ENCODE data around the gene NECTIN1.

The NECTIN1 gene

DNA sequence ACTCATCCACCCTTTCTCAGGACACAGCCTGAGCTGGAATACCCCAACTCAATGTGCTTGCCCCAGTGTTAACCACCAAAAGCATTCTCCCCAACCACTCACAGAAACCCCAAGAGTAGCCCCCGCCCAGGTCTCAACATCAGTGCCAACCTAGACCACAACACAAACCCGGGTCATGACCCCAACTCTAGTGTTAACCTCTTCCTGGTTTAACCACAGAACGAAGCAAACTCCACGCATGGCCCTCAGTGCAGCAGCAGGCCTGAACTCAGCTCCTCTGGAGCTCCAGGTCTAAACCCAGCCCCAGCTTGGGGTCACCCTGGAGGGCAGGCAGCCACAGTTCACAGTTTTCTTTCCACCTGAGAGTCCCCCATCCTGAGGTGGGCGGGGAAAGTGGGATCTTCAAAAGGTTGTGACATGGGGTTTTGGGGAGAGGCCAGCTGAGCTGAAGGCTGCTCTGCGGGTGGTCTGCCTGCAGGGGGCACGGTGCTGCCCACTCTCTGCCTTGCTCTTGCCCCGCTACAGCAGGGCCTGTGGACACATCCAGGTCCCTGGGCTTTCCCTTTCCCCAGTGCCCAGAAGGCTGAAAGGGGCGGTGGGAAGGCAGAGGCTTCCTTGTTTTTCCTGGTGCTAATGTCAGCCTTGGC is 37.9 kb downstream of the NECTIN1 start:
- peak; percentile 36 for DNase-seq

DNA sequence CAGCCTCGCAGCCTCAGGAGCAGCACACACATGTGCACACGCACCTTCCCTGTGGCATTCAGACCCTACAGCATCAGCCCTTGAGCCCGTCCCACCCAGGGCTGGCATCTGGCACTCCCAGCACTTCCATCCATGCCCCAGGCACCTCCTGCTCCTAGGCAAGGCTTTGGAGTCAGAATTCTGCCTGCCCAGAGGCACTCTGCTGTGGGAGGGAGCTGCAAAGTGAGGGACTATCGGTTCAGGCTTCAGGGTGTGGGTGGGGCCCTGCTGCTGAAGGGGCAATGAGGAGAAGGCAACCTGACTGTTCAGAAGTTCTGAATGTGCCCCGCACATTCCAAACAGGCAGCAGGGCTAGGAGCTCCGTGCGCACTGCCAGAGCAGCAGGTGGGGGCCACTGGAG is 39.7 kb downstream of the NECTIN1 start:
- no peak for DNase-seq

DNA sequence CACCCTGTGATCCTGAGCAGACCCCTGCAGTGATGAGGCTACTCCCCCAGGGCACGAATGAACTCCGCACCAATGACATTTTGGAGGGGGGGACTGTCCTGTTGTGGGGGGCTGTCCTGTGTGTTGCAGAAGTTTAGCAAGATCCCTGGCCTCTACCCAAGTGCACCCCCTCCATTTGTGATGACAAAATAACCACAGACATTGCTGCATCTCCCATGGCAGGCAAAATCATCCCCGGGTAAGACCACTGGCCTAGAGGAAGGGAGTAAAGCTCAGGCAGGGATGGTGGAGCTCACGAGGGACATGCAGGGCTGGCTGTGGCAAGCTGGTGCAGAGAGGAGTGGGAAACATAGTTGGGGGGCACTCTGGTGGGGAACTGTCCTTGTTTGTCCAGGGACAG is 40.6 kb downstream of the NECTIN1 start:
- no peak for DNase-seq

DNA sequence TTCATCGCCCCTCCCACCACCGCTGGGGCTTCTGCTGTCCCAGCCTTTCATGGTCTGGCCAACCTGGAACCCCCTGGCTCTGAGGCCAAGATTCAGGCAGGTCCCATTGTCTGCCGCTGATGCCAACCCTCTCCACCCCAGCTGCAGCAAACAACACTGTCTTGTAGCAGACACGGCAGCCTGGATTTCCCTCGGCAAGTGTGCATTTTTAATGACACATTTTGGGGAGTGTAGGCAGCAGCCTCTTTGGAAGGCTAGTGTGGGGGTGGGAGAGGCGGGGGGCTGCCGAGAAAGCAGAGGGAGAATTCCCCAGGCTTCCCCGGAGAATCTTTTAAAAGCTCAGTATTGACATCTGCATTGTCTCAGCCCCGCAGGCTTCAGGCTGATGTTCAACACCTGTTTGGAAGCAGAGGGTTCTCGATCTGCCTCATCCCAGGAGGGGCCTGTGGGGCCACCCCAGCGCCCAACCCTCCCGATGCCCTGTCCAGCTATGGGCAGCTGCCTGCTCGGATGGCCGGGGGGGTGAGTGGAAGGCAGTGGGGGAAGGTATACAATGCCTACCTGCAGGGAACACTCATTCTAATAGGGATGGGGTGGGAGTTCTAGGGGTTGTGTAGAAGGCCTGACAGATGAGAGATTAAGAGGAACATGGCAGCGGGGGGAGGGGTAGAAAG is 41.5 kb downstream of the NECTIN1 start:
- DNase-seq = no peak

DNA sequence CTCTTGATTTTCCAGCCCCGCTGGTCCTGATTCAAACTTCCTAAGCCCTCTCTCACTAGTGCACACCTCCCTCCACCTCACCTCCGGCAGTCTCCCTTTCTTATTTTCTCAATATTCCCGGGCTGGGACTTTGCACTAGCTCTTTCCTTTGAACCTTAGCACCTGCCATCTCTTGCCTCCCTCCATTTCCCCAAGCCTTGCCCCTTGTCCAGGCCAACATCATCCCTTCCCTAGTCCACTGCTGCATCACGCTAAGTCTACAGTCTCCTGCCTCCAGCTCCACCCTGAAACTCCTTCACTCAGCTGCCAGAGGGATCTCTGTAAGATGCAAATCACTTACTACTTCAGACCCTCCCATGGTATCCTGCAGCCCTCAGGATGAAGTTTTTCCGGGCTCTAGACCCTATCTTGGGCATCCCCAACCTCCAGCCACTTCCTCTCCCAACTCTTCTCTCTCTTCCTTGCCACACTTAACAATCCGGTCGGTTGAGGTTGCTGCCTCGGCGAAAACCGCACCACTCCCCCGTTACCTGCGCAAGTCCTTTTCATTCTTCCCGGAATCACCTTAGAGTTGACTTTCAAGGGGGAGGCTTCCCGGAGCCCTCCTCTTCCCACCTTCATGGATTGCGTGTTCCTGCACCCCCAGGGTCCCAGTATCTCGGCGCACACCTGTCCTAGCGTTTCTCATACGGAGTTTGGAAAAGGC is 42.7 kb downstream of the NECTIN1 start:
- DNase-seq = no peak

DNA sequence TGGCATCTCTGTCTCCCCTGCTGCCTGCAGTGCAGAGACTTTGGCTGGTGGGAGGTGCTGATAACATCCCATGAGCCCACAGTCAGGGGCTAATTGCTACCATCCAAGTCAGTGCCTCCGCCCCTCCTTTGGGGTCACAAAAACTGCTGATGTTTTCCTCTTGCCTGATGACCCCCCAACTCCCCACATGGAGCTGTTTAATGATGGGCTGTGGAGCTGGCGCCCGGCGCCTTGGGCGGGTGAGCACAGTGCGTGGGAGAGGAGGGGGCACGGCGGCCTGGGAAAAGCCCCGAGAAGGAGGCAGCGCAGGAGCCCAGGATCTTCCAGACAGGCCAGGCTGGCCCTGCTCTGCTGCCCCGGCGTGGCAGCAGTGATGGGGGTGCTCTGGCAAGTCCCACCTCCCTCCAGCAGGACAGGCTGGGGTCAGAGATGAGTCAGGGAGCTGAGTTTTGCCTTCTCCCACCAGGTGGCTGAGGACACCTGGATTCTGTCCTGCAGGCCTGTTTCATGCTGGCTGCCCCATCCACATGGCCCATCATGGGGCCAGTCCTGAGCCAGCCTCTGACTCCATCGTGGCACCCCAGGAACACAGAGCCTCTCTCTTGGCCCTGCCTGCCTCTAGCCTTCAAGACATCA is 43.8 kb downstream of the NECTIN1 start:
- no peak for DNase-seq

DNA sequence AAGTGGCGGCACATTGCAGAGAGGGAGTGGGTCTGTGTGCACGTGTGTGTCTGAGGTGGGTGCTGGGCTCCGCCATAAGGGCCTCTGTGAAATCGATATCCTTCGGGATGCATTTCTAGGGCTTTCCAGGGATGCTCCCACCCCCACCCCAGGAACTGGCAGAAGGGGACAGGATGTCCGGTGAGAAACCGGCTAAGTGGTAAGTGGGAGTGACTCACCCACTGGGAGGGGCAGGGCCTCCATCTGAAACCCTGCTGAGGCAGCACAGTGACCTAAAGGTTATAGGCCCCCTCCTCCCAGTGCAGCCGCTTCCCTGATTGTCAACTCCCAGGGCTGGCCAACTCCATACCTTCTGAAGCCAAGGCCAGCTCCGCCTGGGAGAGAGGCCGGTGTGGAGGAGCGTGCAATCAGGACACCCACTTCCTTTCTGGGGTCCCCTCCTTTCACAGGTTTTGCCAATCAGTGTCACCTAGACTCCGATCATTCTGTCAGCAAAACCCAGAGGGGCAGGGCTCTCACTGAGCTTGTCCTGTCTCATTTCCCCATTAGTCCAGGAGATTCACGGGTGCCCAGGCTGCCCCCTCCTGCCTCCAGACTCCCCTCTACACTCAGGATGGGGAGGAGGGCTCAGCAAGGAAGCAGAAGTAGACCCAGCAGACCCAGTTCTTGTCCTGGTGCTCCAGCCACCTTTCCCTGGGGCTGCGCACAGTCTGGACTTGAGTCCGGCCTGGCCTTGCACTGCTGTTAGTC is 44.5 kb downstream of the NECTIN1 start:
- no peak for DNase-seq

DNA sequence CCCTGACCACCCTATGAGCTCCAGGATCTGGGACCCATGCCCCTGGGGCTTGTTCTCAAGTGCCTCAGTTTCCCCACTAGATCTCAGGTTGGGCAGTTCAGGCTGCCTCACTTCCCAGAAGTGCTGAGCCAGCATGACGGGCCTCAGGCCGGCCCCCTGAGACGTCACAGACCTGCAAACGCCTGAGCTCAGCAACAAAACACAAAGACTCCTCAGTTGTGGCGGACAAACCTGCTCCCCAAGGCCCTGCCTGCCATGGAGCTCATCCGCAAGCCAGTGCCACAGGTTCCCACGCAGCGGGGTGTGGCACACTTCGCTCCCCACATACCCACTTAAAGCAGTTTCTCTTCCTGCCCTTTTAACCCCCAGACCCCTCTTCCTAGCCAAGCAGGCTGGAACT is 45.2 kb downstream of the NECTIN1 start:
- peak; percentile 15 for DNase-seq

DNA sequence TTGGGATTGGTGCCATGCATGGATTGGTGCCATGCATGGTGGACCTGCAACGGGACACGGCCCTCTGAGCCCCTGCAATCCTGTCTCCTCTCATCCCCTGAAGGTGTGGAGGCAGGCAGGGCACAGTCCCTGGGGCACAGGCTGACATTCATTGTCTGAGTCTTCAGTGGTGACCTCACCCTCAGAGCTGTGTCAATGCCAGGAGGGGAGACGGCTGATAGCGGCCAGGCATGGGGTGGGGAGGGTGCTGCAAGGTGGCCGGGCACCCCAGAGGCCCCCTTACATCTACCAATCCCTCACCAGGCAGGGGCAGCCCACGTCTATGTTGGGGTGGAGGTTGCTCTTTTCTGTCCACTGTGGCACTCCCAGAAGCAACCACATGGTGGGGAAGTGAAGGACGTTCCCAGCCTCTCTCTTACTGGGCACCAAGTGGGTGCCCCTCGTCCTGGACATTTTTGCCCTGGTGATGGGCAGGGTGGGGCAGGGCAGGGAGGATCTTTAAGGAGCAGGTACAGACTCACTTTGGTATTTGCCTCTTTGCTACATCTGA is 47.6 kb downstream of the NECTIN1 start:
- DNase-seq = no peak

DNA sequence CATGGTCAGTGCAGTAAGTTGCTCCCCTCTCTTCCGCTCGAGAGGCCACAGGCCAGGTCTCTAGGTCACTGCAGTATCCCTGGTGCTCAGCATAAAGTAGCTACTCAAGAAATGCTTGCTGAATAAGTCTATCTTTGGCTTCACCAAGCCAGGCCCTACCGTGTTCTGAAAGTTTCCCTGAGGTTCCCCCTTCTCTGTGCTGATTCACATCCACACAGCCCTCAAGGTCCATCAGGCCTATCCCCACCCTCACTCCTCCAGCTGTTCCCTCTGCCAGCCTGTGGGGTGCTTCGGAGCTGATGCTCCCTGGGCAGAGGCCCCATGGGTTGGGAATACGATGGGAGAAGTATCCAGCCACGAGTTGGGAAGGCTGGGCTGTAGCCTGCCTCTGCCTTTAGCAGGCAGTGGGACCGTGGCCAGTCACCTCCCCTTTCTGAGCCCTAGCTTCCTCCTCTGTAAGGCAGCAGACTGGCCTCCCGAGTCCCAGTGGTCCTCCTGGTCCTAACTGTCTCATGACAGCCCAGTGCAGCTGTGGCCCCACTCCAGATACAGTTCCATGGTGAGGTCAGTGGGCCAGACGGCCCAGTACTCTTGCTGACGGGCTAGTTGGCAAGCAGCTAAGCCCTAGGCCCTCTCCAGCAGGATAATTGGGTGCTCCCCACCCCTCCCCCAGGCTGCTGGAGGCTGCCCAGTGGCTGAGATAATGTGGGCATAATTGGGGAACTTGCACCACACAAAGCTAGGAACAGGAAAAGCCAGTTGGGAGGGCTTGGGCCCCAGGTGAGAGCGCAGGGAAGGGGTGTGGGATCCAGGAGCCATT is 48.2 kb downstream of the NECTIN1 start:
- DNase-seq = no peak

DNA sequence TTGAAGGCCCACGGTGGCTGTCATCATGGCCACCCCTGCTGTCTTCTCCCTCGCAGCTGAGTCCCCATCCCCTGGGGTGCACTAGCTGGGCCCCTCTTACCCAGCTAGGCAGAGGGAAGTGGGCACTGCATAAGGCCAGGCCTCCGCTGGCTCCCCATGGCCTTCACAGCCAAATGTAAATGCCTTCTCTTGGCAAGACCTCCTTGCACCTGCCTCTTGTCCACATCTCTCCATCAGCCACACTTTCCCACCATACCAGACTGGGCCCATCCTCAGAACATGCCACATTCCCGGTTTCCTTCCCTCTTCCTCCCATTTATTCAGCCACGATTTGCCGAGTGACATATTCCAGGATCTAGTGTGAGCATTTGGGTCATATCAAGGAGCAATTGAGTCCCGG is 49.7 kb downstream of the NECTIN1 start:
- no peak for DNase-seq

DNA sequence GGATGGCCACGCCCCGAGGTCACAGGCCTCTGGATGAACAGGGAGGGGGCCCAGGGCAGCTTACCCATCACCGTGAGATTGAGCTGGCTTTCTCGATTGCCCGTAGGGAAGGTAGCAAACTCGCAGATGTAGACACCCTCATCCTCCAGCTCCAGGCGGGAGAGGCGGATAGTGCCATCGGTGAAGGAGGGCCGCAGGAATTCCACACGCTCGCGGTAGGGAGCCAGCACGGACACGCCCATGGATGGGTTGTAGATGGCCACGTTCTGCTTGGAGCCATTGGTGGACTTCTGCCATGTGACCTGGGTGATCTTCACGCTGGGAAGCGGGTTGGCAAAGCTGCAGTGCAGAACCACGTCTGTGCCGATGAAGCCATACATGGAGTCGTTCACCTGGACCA is 50.6 kb downstream of the NECTIN1 start:
- no peak for DNase-seq

DNA sequence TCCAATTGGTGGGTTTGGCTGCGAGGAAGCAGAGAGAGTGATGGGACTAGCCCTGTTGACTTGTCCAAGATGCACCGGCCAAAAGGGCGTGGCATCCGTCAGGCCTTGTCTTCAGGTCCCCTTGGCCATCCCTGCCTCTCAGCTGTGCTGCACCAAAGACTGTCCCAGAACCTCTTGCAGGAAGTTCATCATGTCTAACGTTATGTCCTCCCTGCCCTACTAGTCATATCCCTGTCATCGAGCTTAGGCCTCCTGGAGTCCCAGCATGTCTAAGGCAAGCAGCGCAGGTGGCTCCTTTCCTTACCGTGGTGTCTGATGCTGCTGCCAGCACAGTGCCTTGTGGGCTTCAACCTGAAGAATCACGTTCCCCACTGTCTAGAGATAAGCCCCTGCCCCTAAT is 51.2 kb downstream of the NECTIN1 start:
- no peak for DNase-seq

DNA sequence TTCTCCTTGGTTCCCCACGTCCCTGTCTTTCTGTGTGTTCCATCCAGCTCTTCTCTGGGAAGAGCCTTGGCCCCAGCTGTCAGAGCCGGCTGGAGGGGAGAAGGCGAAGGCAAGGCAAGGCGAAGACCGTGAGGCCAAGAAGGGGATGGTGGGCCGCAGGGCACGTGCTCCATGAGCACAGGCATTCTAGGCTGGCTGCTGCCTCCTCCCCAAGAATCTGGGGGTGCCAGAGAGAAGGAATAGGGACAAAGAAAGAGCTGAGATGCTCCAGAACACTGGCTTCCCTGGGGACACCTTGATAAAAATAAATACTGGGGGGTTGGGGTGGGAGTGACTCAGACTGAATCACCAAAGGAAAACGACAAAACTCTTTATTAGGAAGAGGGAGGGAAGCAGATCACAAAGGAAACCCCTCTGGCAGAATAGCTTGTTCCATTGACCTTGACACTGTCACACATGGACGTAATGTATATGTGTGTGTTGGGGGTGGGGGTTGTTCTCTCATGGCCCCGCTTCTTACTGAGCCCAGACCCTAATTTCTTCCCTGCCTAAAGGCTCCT is 52.5 kb downstream of the NECTIN1 start:
- DNase-seq = no peak

DNA sequence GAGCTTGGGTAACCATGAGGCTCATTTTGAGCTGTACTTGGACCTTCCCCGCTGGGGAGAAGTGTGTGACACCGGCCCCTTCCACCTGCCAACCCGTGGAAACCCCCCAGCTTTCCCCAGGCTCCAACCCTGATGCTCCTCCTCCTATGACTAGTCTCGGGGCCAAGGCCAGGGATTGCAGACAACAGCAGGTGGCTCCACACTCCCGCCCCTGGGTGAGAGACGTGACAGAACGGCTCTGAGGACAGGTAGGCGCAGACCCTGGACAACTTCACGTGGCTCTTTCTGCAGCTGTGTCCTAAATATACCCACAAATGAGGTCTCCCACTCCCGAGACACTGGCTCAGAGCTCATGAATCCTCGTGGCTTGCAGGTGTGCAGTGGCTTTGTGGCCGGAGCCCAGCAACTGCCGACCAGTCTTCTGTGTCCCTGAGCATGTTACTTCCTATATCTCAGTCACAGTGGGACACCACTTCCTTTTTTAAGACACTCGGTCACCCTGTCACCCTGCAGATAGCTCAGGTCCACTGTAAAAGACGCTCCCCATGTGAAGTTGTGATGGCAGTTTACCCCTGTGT is 55.2 kb downstream of the NECTIN1 start:
- peak; percentile 85 for DNase-seq

DNA sequence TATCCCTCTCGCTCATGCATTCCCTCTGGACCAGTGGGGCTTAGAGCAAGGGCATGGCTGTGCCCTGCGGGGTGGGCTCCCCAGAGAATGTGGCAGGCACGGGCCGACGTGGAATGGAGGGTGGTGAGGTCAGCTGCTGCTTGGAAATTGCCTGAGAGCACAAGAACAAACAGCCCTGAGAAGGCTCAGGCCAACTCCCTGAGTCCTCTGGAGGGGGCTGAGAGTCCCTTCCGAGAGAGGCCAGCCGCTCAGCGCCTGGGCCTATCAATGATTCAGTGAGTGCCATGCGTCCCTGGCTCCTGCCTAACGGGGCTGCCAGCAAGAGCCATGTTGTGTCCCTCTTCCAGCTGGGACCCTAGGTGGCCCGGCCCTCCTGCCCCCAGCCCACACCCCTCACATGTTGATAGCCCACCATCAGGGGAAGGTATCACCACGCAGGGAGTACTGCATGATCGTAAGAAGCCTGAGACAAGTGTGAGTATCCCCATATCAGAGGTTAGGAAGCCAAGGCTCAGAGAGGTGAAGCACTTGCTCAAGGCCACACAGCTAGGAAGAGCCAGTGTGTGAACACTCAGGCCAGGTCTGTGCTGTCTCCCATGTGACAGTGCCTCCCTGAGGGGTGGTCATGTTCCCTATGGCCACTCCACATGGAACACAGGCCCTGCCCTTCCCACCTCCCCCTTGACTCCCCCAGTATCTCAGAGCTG is 55.8 kb downstream of the NECTIN1 start:
- no peak for DNase-seq

DNA sequence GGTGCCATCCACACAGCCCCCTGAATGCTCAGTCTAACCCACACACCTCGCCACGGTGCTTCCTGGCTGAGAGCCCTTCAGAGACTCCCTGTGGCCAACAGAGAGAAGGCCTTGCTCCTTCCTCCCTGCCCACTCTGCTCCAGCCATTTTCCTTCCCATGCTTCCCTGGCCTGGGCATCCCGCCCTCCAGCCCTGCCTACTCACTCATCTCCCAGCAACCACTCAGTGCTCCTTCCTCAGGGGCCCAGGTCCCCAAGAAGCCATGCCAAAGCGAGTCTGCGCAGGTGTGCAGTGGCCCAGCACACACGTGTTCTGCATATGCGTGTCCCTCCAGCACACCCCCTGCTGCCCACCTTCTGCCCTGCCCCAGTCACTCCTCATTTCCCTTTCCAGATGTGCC is 56.4 kb downstream of the NECTIN1 start:
- DNase-seq = no peak

DNA sequence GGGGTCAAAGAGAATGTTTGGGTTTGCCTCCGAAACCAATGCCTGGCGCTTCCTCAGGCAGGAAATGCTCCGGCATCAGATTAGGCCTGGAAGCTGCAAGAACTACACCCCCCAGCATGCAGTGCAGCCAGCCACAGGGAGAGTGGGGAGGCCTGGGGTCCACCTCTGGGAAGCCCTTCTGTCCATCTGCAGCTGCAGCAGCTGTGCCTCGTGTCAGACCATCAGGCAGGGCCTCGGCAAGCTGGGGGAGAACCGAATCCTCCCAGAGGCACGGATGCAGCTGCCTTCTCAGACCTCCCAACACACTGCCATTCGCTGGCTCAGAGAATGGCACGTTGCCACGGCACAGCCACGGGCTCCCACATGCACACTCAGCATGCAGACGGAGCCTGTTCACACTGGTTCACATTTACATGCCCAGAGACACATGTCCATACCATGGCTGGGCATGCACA is 57.4 kb downstream of the NECTIN1 start:
- DNase-seq = peak; percentile 92

DNA sequence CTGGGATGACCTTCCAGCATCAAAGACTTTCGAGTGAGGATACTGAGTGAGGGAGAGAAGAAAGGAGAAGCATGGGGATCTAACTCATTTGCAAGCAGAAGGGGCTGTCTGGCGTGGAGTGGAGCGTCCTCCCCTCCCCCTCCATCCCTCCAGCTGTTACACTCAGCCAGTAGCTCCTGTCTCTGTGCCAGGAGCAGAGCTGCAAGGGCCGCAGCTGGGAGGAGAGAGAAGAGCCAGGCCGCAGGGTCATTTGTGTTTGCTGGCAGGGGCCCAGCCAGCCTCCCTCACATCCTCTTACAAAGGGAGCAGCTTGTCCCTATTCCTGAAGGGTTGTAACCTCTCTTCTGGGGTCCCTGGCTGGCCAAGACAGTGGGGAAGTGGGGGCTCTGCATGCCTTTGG is 57.9 kb downstream of the NECTIN1 start:
- peak; percentile 91 for DNase-seq

DNA sequence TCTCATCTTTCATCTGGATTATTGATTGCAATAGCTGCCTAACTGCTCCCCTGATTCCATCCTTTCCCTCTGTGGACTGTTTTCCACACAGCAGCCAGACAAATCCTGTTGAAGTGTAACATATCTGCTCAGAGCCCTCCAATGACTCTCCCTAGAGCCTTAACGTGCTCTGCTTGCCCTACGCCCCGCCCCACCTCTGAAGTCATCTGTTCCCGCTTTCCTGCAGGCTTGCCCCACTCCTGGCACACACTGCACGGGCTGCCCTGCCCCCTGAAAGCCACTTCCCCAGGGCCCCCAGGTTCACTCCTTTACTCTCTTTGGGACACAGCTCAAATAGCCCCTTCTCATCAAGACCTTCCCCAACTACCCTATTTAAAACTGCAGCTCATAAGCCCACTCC is 59.5 kb downstream of the NECTIN1 start:
- no peak for DNase-seq

Measured in RPMI8226 (cell line).